Stimulated activated CD4-positive, alpha-beta T cell treated with anti-CD3 and anti-CD28 coated beads, Interleukin-12 subunit alpha, Interleukin-12 subunit beta, amount 100 ng/mL, for 48 hours (primary cell): Measurements from ENCODE around the gene CD81.
"Not testable (repeated sequence)": the region's sequence is repeated elsewhere in the genome, so short reads cannot be mapped to it uniquely, and the experiment has no call there.

Experiments
- DNase-seq, 3 donors: peaks; one replicate each; pipeline ENCODE4 v3.0.0-alpha.2; 2020; ENCODE audit warnings: low read depth in 2 of 3, low spot score in 1 of 3

The CD81 gene

DNA sequence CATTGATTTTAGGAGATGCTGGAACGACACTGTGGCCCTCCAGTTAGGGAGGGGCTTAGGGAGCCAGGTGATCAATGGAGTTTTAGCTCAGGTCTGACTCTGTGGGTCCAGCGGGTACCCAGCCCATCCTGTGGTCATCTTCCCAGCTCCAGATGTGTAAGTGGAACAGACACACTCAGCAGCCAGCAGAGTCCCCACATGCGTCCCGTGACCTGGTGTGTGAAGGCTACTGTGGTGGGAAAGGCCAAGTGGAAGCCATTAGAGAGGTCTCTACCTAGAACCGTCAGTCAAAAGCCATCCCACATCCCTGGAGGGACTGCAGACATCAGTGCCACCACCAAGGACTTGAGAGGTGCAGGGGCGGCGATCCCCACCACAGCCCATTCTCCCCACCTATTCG, 19.9 kb upstream of the CD81 start:
- no peak for DNase-seq

DNA sequence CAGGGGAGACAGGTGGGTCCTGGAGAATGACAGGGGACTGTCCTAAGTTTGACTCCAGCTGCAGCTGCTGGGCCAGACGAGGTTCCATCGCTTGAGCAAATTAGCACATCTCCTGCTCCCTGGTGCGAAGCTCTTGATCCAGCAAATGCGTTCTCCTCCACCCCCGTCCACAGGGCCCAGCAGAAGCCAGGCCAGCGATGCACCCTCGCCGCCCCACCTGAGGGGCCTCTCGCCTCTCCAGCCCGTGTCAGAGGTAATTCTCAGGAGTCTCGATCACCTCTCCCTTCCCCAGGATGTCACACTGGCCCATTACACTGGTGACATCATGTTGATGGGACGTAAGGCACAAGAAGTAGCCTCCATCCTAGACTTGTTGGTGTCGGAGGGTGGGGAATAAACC, 19.5 kb upstream of the CD81 start:
- not testable (repeated sequence) for DNase-seq

DNA sequence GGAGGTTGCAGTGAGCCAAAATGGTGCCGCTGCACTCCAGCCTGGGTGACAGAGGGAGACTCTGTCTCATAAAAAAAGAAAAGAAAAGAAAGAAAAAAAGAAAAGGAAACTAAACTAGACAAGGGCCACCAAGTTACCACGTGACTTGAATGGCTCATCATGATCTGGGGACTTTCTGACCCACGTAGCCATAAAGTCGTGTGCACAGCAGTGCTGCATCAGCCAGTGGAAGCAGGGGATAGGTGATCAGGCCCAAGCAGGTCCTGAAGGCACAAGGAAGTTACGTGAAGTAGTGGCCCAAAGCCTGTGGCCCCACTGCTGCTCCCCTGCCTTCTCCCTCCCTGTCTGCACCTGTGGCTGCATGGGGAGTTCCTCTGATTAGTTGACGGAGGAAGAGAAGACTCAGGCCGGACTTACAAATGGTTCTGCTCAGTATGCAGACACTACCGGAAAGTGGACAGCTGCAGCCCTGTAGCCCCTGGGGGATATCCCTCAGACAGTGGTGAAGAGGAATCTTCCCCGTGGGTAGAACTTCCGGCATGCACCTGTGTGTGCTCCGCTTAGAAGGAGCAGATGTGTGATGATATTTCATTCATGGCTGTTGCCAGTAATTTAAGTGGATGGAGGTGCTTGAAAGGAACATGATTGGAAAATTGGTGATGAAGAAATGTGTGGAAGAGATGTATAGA, 18.2 kb upstream of the CD81 start:
- DNase-seq = no peak

DNA sequence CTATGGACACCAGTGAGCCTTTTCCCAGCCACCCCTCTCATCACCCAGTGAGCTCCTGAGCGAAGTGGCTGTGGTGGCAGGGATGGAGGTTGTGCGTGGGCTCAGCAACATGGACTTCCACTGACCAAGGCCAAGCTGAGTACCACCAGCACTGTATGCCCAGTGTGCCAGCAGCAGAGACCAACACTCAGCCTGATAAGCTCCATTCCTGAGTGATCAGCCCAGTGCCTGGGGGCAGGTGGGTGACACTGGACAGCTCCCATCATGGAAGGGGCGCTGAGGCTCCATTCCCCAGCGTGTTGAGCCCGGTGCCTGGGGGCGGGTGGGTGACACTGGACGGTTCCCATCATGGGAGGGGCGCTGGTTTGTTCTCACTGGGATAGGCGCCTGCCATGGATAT, 17.6 kb upstream of the CD81 start:
- DNase-seq = no peak

DNA sequence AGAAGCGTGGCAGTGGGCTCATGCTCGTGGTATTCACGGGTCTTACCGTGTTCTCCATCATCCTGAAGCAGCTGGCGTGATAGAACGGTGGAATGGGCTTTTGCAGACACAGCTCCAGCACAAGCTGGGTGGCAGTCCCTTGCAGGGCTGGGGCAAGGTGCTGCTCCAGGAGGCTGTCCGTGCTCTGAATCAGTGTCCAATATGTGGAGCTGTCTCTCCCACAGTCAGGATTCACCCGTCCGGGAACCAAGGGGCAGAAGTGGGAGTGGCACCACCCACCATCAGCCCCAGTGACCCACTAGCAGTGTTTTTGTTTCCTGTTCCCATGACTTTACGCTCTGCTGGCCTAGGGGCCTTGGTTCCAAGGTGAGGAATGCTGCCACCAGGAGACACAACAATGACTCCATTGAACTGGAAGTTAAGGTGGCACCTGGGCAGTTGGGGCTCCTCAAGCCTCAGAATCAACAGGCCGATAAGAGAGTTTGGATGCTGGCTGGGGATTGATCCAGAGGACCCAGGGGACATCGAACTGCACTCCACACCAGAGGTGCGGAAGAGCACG, 16.9 kb upstream of the CD81 start:
- no peak for DNase-seq

DNA sequence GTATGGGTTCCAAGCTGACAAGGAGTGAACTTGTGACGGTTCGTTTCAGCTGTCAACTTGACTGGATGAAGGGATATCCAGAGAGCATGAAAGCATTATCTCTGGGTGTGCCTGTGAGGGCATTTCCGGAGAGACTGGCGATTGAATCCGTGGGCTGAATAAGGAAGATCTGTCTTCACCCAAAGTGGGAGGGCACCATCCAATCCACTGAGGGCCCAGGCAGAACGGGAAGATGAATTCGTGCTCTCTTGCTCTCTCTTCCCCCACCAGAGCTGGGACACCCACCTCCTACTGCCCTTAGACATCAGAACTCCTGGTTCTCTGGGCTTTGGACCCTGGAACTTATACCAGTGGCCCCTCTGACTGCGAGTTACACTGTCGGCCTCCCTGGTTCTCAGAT, 15.5 kb upstream of the CD81 start:
- no peak for DNase-seq

DNA sequence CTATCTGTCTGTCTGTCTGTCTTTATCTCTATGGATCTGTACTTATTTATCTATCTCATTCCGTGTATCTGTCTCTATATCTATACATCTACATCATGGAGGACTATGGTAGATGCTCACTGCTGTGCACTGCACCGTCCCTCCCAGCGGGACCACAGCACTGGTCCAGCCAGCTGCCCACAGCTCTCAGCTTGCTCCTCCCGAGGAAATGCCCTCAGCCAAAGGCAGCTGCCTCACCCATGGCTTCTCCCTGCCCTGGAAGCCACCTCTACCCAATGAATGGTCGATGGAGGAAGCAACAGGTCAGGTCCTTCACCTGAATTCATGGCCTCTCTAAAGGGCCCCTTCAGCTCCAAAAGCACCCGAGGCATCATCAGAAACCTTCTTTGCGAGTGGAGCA, 14.7 kb upstream of the CD81 start:
- DNase-seq = no peak

DNA sequence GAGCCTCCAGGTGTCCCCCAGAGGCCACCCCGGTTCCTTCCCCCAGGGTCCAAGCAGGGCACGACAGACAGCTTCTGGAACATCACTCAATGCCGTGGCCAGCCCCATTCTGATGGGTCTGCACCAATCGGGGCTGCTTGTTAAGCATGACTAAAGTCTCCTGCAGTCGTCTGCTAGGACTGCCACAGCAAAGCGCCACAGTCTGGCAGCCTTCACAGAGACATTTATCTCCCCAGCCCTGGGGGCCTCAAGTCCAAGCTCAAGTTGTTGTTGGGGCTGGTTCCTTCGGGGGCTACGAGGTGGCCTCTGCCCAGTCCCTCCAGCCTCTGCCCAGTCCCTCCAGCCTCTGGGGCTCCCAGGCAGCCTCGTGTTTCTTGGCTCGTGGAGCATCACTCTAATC, 14.0 kb upstream of the CD81 start:
- DNase-seq = no peak

DNA sequence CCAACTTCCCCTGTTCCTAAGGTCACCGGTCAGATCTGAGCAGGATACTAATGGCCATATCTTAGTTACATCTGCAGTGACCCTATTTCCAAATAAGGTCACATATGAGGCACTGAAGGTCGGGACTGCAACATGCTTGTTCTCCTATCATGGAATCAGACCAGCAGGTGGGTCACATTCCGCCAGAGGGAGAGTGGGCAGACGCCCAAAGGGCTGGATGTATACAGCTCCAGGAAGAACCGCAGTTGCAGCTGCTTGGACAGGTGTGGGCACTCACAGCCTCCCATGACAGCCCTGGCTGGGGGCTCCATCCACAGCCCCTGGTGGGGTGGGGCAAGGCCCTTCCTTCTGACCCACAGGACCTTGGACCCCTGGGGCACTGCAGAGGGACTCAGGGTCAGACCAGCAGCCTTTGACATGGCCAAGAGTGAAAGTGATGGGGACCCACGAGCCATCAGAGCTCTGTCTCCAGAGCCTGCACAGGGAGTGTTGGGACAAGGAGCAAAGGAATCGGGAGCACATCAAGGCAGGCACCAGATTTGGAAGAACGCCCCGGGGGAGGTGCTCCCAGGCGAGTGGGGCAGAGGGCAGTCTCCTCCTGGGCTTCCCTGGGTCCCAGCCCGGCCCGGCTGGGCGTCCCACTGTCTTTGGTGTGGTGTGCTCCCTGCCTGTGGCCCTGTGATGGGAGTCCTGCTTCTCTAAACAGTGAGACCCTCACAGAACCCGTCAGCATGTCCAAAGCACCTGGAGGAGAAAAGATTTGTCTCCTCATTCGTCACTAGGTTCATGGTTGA, 13.3 kb upstream of the CD81 start:
- no peak for DNase-seq

DNA sequence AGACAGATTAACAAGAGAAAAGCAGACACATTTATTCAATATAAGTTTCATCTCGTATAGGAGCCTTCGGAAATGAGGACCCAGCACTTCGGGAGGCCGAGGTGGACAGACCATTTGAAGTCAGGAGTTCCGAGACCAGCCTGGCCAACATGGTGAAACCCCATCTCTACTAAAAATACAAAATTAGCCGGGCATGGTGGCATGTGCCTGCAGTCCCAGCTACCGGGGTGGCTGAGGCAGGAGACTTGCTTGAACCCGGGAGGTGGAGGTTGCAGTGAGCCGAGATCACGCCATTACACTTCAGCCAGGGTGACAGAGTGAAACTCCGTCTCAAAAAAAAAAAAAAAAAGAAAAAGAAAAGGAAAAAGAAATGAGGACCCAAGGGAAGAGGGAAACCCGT, 12.7 kb upstream of the CD81 start:
- not testable (repeated sequence) for DNase-seq

DNA sequence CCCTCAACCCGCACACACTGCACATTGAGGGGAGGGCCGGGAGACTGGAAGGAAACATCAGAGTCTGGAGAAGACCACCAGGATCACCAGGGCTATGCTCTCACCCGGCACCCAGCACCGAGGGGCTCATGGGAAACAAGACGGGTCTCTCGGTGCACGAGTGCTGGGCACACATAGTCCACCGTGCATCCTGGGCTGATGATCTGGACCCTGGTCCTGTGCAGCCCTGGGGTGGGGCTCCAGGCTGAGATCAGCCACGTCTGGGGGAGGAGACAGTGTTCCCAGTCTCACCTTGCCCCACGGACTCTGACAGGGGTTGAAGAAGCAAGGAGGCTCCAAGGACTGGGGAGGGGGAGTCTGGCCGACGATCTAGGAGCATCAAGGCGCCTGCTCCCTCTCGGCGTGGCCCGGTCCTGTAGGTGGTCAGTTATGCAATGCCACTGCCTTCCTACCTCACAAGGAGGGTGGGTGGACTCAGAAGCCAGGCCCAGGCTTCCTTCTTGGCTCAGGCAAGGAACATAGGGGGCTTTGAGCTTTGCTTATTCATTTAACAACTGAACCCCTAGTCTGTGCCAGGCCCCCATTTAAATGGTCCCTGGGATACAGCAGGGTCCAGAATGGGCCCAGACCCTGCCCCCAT, 11.4 kb upstream of the CD81 start:
- no peak for DNase-seq

DNA sequence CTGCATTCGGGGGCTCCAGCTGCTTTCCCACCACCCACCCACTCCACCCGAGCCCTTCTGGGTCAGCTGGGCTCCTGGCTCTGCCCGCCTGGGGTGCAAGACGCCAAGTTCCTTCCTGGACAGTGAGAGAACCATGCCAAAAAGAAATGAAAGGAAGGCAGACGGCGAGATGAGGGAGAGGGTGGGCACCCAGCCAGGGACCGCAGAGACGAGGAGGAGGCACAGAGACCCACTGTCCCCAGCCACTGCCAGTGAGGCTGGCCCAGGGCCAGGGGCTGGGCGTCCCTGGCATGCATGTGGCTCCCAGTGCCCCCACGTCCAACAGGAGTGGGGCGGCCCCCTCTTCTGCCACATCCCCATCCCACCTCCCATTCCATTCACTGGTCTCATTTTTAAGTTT, 10.8 kb upstream of the CD81 start:
- DNase-seq = no peak

DNA sequence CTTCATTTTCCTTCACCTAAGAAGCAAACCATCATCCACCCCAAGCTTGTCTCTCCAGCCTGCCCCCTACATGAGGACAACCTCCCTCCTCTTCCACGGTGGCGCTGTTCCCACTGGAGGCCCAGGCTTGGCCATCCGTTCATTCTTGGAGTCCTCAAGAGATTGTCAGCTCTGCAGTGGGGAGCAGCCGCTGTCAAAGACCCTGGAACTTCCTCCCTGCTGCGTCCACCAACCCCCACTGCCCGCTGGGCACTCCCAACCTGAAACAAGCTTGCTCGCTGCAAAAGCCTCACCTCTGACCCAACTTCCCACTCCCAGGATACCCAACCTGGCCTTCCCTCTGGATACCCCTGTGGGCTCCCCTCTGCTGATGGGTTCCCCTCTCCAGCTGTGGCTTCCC, 10.4 kb upstream of the CD81 start:
- DNase-seq = no peak

DNA sequence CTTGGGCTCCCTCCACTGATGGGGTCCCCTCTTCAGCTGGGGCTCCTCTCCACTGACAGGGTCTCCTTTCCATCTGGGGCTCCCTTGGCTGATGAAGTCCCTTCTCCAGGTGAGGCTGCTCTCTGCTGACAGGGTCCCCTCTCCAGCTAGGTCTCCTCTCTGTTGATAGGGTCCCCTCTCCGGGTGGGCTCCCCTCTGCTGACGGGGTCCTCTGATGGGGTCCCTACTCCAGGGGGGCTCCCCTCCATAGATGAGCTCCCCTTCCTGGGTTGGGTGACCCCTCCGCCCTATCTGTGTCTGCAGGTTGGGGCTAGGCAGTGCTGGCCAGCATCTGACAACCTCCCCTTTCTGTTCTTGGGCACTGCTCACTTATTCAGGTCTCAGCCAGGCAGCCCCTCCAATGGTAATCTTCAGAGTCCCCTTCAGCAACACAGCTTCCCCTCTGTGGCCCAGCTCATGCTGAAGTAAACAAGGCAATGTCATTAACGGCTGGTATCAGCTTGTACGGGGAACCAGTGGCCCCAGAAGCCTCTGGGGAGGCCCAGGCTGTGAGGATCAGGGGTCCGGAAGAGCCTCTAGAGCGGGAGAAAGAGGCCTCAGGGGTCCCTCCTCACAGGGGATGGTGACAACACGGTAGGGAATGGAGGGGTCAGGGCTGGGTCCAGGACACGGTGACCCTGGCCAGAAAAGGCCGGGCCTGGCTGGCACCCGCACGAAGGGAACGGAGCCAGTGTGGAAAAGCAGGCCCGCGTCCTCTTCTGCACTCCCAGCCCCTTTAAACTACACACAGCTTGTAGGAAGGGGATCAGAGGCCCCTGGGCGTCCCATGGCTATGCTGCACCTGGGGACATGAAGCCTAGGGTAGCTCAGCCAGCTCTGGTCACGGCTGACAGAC, 9.6 kb upstream of the CD81 start:
- no peak for DNase-seq

DNA sequence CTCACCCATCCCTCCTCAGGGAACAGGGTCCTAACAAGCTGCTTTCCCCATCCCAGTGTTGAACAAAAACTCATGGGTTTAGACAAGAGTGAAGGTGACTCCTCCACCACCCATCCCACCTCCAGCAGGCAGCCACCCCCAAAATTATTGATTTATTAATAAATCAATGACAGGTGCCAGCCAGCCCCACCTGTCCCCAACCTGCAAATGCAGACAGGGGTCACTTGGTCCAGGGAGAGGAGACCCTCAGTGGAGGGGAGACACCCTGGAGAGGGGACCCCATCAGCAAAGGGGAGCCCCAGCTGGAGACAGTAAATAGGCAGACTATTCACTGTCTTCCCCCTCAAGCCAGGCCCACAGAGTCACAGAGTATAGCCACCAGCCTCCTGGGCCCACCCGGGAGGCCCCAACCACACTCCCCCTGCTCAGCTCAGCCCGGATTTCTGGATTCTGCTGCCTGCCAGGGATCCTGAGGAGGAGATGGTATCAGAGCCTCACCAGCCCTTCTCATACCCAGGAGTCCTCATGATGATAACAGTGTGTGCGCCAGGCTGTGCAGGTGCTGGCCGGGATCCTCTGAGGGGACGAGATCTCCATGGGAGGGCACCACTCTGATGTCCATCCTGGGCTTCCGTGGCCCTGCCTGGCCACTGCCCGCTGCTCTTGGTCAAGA, 8.8 kb upstream of the CD81 start:
- no peak for DNase-seq

DNA sequence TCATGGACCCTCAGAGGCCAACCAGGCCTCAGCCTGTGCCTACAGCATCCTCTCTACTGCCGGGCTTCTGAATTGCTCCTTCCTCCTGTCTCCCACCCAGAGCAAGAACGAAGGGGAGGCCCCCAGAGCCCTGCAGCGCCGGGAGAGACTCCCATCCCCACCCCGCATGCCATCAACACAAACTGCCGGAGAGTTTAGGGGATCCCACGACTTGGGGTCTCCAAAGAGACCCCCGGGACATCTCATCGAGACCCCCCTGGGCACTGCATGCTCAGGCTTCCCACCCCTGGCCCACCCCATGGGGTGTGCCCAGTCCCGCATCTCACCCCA, 8.3 kb upstream of the CD81 start:
- DNase-seq = no peak

DNA sequence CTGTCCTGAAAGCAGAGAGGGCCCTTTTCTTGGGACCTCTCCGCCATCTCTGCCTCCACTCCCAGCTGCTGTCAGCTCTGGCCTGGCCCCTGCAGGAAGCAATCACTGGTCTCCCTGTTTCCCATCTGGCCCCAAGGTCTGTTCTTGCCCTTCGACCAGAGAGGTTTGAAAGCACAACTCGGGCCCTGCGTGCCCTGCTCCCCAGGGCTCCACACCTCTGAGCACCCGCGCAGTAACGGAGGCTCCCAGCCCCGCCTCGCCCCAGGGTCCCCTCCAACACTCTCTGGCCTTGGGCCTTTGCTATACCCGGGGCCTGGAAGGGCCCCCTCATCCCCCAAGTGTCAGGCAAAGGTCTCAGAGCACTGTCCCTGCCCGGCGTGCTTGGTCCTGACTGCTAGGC, 7.8 kb upstream of the CD81 start:
- no peak for DNase-seq

DNA sequence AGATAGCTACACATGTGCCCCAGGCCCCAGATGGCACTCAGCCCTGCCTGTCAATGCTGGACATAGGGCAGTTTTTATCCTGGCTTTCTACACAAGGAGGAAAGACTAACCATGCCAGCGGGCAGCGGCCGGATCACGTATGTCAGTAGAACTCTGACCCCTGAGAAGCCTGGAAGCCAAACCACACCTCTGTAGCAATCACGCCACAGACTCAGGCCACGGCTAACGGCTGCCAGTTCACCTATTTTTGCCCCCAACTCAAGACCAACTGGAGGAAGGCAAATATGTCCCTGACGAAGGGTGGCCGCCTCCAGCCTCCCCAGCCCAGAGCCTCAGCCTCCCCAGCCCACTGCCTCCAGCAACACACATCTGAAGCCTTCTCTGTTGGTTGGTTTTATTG, 7.2 kb upstream of the CD81 start:
- no peak for DNase-seq

DNA sequence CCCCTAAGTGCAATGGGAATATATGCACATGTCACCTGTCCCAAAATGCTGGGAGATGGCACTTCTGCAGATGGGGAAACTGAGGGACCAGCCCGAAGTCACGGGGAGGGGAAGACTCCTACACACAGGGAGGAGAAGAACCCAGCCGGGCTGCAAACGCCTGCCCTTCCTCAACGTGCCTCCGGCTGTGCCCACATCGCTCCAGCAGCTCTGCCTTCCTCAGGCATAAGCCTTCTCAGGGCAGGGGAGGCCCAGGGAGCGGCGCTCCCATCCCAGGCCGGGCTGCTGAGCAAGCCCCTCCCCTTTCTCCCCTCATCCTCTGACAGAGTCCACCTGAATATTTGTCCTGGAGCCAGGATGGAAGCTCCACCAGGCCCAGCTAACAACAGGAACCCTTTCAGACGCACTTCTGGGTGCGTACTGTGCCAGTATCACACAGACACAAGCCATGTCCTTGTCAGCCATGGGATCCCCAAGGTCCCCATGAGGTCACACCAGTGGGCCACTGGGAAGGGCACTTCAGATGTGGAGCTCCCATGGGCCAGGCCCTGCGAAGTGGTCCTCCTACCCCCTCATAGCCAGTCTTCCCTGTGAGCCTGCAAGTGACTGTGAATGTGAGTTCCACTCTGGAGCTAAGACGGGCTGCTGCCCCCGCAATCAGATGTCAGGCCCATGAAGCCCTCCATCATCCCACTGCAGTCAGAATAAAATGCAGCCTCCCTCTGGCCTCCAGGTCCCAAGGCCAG, 2.5 kb upstream of the CD81 start:
- no peak for DNase-seq

DNA sequence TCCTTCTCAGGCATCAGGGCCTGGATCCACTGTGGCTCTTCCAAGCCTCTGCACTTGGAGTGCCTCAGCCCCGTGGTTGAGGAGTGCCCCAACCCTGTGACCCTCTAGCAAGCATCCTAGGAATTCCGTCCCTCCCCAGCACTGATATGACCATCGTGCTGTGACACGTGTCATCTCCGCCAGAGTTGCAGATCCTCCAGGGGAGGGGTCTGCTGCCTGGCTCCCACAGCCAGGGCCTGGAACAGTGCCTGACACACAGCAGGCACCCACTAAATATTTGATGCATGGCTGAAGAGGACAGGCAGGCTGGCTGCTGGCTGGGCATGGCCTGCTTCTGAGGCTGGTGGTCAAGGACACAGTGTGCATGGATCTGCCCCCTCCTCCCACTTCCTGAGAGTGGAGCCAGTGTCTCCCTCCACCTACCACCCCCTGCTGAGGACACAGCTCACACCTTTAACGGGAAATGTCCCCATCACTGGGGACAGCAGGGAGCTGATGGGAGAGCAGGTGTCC, 1.7 kb upstream of the CD81 start:
- DNase-seq = no peak
